ENCODE measurements around the gene SMAD9. TPM values are rescaled to one million over a fixed set of nuclear protein-coding genes. Genes with fewer than 3 reads are reported as not detected.
A peak's percentile ranks its signal among the peaks of the same experiment; 100 is the strongest.

Gene SMAD9
- total RNA-seq, 1 experiment from 2014 or later = 1.1 TPM

DNA sequence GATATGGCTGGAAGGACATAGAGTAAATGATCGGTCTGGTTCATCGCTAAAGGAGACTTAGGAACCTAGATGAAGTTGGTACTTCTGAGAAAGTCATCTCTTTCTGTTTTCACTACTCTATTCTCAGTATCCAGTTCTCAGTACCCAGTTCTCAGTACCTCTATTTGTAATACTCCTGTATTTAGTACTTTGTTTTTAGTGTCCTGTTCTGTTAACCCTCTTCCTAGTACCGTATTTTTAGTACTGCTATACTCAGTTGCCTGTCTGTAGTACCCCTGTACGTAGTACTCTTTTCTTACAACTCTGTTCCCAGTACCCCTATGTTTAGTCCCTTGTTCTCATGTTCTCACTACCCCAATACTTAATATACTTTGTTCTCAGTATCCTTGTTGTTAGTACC, 99.8 kb downstream of the SMAD9 start:
- peaks cover 9% of the 10 kb centered on the region for H3K23me2 ChIP-seq (ENCODE audit: insufficient read length, low read depth, low read length, poor library complexity, severe bottlenecking)
- H3K4ac ChIP-seq (ENCODE audit: low read depth, low read length) = no peak overlapping the region
- Mint-ChIP-seq H3K36me3 (ENCODE audit: insufficient read depth in 1 of 3, low read depth in 3 of 3) (no peaks in the 10 kb centered on the region; a peak in 1 of 7 replicates), H3K4me3 (peak overlapping the region; percentile 89 to 92), H3K27me3 (ENCODE audit: low read depth) (peaks cover 4% of the 10 kb centered on the region; the same call in 1 of the 2 replicates), H3K9me3 (no peaks in the 10 kb centered on the region), H3K27ac (no peak overlapping the region), H3K4me1 (peaks cover 31% of the 10 kb centered on the region in 2 experiments)
- no peaks in the 10 kb centered on the region; the same call in 1 of the 2 replicates for H3K4me1 ChIP-seq (ENCODE audit: insufficient read depth, low read length)
- TF ChIP-seq, protein P1, sequence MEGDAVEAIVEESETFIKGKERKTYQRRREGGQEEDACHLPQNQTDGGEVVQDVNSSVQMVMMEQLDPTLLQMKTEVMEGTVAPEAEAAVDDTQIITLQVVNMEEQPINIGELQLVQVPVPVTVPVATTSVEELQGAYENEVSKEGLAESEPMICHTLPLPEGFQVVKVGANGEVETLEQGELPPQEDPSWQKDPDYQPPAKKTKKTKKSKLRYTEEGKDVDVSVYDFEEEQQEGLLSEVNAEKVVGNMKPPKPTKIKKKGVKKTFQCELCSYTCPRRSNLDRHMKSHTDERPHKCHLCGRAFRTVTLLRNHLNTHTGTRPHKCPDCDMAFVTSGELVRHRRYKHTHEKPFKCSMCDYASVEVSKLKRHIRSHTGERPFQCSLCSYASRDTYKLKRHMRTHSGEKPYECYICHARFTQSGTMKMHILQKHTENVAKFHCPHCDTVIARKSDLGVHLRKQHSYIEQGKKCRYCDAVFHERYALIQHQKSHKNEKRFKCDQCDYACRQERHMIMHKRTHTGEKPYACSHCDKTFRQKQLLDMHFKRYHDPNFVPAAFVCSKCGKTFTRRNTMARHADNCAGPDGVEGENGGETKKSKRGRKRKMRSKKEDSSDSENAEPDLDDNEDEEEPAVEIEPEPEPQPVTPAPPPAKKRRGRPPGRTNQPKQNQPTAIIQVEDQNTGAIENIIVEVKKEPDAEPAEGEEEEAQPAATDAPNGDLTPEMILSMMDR (conservative IDR thresholded peaks at IDR 0.05) = no peak
- peak overlapping the region; percentile 87 for H3K4me2 ChIP-seq (ENCODE audit: insufficient read depth, insufficient read length, low read length)
- DNase-seq = no peak
- no peak overlapping the region for H2BK12ac ChIP-seq (ENCODE audit: insufficient read length, low read depth, low read length)
- H4K20me1 ChIP-seq (ENCODE audit: control insufficient read depth, insufficient read depth, insufficient read length) = no peaks in the 10 kb centered on the region
- H2BK5ac ChIP-seq (ENCODE audit: insufficient read length, low read length) = no peak overlapping the region
- H2BK120ac ChIP-seq (ENCODE audit: low read depth, low read length, poor library complexity, severe bottlenecking) = no peak overlapping the region
- no peak overlapping the region for H3K9ac ChIP-seq (ENCODE audit: extremely low read depth, insufficient read length, low read length)
- H4K91ac ChIP-seq (ENCODE audit: insufficient read length, low read depth, low read length) = no peak overlapping the region
- H2BK20ac ChIP-seq (ENCODE audit: low read depth, low read length, poor library complexity, severe bottlenecking) = no peak overlapping the region
- H3K23ac ChIP-seq (ENCODE audit: insufficient read length, low read depth, low read length) = no peak overlapping the region
- no peak overlapping the region for H3K18ac ChIP-seq (ENCODE audit: insufficient read length, low read depth, low read length)
- no peak overlapping the region for H2AK5ac ChIP-seq (ENCODE audit: insufficient read length, low read length)
- H3K79me1 ChIP-seq (ENCODE audit: insufficient read depth, low read depth, low read length, poor library complexity, severe bottlenecking) = peaks cover 2% of the 10 kb centered on the region
- H3K56ac ChIP-seq (ENCODE audit: insufficient read length, low read depth, low read length) = no peak overlapping the region
- no peak overlapping the region for H2BK15ac ChIP-seq (ENCODE audit: low read depth, low read length)
- no peak overlapping the region for H2AFZ ChIP-seq (ENCODE audit: low read length)
- H3K27me3 ChIP-seq (ENCODE audit: insufficient read depth, low read length) = no peaks in the 10 kb centered on the region
- H3T11ph ChIP-seq (ENCODE audit: low read length) = no peak overlapping the region
- H4K8ac ChIP-seq (replicated peaks; ENCODE audit: insufficient read length, low read depth, low read length) = no peak overlapping the region
- WGBS (ENCODE audit: extremely low coverage, insufficient read length, low lambda C conversion rate) = no CpG with 5 or more reads among the region's 4 CpGs
- no peak overlapping the region for H4K5ac ChIP-seq (ENCODE audit: insufficient read length, low read depth, low read length)
- H3K14ac ChIP-seq (ENCODE audit: insufficient read depth, low read length) = no peak overlapping the region
- H3K9me3 ChIP-seq (ENCODE audit: control insufficient read depth, low read depth, low read length) = no peaks in the 10 kb centered on the region
- no peaks in the 10 kb centered on the region for H3K79me2 ChIP-seq (ENCODE audit: insufficient read depth, low read length)
- no peak overlapping the region for H3K27ac ChIP-seq (ENCODE audit: insufficient read length, low read depth, low read length)
